WTC11 (cell line): ENCODE data around the gene NOP16. TPM values are rescaled to one million over a fixed set of nuclear protein-coding genes. Genes with fewer than 3 reads are reported as not detected.

Source experiments
- ATAC-seq: fragments of 200-7000 bp; cut with Tn5 transposase; 2 replicates; pipeline ENCODE4 v1.10.0; 2021; ENCODE audit warnings: mild to moderate bottlenecking, moderate library complexity
- CTCF ChIA-PET: fragments of 300-600 bp; sonication (Branson Sonifier 250); formaldehyde crosslinking; loops from one replicate; lab custom pipeline; 2021; ENCODE audit warnings: antibody characterized with exemption; lab: Charles Lee
- POLR2A ChIA-PET: fragments of 350-600 bp; sonication (Branson Sonifier 250); formaldehyde crosslinking; loops from one replicate; lab custom pipeline; 2021; ENCODE audit warnings: antibody characterized with exemption; lab: Charles Lee
- DNase-seq: peaks from one replicate; pipeline ENCODE4 v3.0.0; 2021; ENCODE audit warnings: low spot score
- H3K27ac Mint-ChIP-seq: 2 replicates; pipeline ENCODE4 v1.8.0; 2021; ENCODE audit warnings: mixed read lengths
- H3K27me3 Mint-ChIP-seq: 2 replicates; pipeline ENCODE4 v1.8.0; 2021; ENCODE audit warnings: low read depth, mild to moderate bottlenecking, moderate library complexity, mixed read lengths
- H3K36me3 Mint-ChIP-seq: 2 replicates; pipeline ENCODE4 v1.8.0; 2021; ENCODE audit warnings: mixed read lengths
- H3K4me1 Mint-ChIP-seq: 2 replicates; pipeline ENCODE4 v1.8.0; 2022; ENCODE audit warnings: mixed read lengths
- H3K4me3 Mint-ChIP-seq: 2 replicates; pipeline ENCODE4 v1.8.0; 2021; ENCODE audit warnings: mild to moderate bottlenecking, moderate library complexity, mixed read lengths
- H3K9me3 Mint-ChIP-seq: 2 replicates; pipeline ENCODE4 v1.8.0; 2021; ENCODE audit warnings: mixed read lengths
- AFF4 ChIP-seq: sonication (generic); formaldehyde crosslinking; IDR thresholded peaks from 2 replicates; pipeline ENCODE4 v1.8.1; 2023; ENCODE audit warnings: mild to moderate bottlenecking, missing genetic modification reagents, borderline replicate concordance
- E2F4 ChIP-seq: sonication (generic); formaldehyde crosslinking; IDR thresholded peaks from 2 replicates; pipeline ENCODE4 v1.8.1; 2022; ENCODE audit warnings: low read depth, mild to moderate bottlenecking, moderate library complexity, missing genetic modification reagents, borderline replicate concordance
- ERG ChIP-seq: fragments of 250-450 bp; sonication (Bioruptor Pico); IDR thresholded peaks from 2 replicates; pipeline ENCODE4 v1.8.0; 2021; ENCODE audit warnings: mild to moderate bottlenecking
- FOXJ3 ChIP-seq: sonication (generic); formaldehyde crosslinking; IDR thresholded peaks from 2 replicates; pipeline ENCODE4 v1.9.0; 2021; ENCODE audit warnings: missing genetic modification reagents, mild to moderate bottlenecking, borderline replicate concordance
- IRF1 ChIP-seq: sonication (generic); formaldehyde crosslinking; IDR thresholded peaks from 2 replicates; pipeline ENCODE4 v1.8.0; 2023; ENCODE audit warnings: missing genetic modification reagents
- JUN ChIP-seq: sonication (generic); formaldehyde crosslinking; IDR thresholded peaks from 2 replicates; pipeline ENCODE4 v1.8.0; 2023; ENCODE audit warnings: mild to moderate bottlenecking, missing genetic modification reagents
- NR1H2 ChIP-seq: sonication (generic); formaldehyde crosslinking; IDR thresholded peaks from 2 replicates; pipeline ENCODE4 v1.9.0; 2021; ENCODE audit warnings: mild to moderate bottlenecking, moderate library complexity, missing genetic modification reagents
- OVOL2 ChIP-seq: fragments of 250-450 bp; sonication (Bioruptor Pico); IDR thresholded peaks from 2 replicates; pipeline ENCODE4 v1.9.0; 2021; ENCODE audit warnings: mild to moderate bottlenecking, borderline replicate concordance
- RELA ChIP-seq: sonication (generic); formaldehyde crosslinking; IDR thresholded peaks from 2 replicates; pipeline ENCODE4 v1.8.1; 2022; ENCODE audit warnings: missing genetic modification reagents, mild to moderate bottlenecking, borderline replicate concordance
- SMAD3 ChIP-seq: sonication (generic); formaldehyde crosslinking; IDR thresholded peaks from 2 replicates; pipeline ENCODE4 v1.8.0; 2022; ENCODE audit warnings: missing genetic modification reagents, mild to moderate bottlenecking, borderline replicate concordance
- SP1 ChIP-seq: sonication (generic); formaldehyde crosslinking; conservative IDR thresholded peaks from 2 replicates; pipeline ENCODE4 v1.8.1; 2022; ENCODE audit warnings: missing genetic modification reagents
- TCF7 ChIP-seq: sonication (generic); formaldehyde crosslinking; IDR thresholded peaks from 2 replicates; pipeline ENCODE4 v1.8.0; 2022; ENCODE audit warnings: mild to moderate bottlenecking, low read depth, missing genetic modification reagents, moderate library complexity
- TEAD4 ChIP-seq: sonication (generic); formaldehyde crosslinking; IDR thresholded peaks from 2 replicates; pipeline ENCODE4 v1.8.0; 2022; ENCODE audit warnings: mild to moderate bottlenecking, missing genetic modification reagents
- TP53 ChIP-seq: sonication (generic); formaldehyde crosslinking; IDR thresholded peaks from 2 replicates; pipeline ENCODE4 v1.8.1; 2023; ENCODE audit warnings: mild to moderate bottlenecking, missing genetic modification reagents
- ZNF121 ChIP-seq: sonication (generic); formaldehyde crosslinking; IDR thresholded peaks from 2 replicates; pipeline ENCODE4 v1.8.0; 2023; ENCODE audit warnings: missing genetic modification reagents
- ZNF671 ChIP-seq: fragments of 250-450 bp; sonication (Bioruptor Pico); IDR thresholded peaks from 2 replicates; pipeline ENCODE4 v1.8.0; 2021; ENCODE audit warnings: mild to moderate bottlenecking
- total RNA-seq: library from RNA; stranded (reverse); gene quantifications from 3 replicates; pipeline ENCODE4 v1.2.3, GENCODE V29; 2021
- TF ChIP-seq, protein P1 (sequence below): sonication (generic); formaldehyde crosslinking; IDR thresholded peaks from 2 replicates; pipeline ENCODE4 v1.8.0; 2022; ENCODE audit warnings: missing genetic modification reagents
- TF ChIP-seq, protein P2 (sequence below): sonication (generic); formaldehyde crosslinking; IDR thresholded peaks from 2 replicates; pipeline ENCODE4 v1.8.1; 2023; ENCODE audit warnings: mild to moderate bottlenecking, missing genetic modification reagents, moderate library complexity
- TF ChIP-seq, protein P3 (sequence below): sonication (generic); formaldehyde crosslinking; IDR thresholded peaks from 2 replicates; pipeline ENCODE4 v1.8.1; 2022; ENCODE audit warnings: mild to moderate bottlenecking, missing genetic modification reagents, moderate library complexity, borderline replicate concordance

NOP16 gene
- total RNA-seq, 1 experiment from 2014 or later = 57.7 TPM

DNA sequence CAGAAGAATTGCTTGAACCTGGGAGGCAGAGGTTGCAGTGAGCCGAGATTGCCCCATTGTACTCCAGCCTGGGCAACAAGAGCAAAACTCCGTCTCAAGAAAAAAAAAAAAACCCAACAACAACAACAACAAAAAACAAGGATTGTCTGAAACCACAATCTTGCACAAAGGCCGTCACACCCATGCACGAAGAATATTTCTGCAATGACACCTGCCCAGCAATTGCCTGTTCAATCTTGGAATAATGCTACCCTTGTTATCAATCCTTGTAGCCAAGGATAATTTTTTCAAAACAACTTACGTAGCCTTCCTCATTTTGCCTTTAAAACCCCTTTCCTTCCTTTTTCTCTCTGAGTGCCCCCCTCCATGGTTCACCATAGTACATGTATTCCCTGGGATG is 31.7 kb upstream of the NOP16 start (continued):
- TF ChIP-seq TP53 (no peak), ZNF121 (CRISPR knock-in tag) (no peak), IRF1 (CRISPR knock-in tag) (no peak), TCF7 (no peak)

GRCh38 chr5:176418251-176418650 is 29.9 kb upstream of the NOP16 start:
- no peak for ATAC-seq
- ChIA-PET POLR2A (no interaction called here), CTCF (interaction anchor here (0.7 to 3.4 kb wide), 2 partner anchors 30 to 160 kb away, joined by 3 to 45 read pairs; partner anchors contain the start of gene FAF2)
- no peak for DNase-seq
- Mint-ChIP-seq H3K36me3 (peaks cover 23% of the 10 kb centered on the region), H3K4me3 (no peak overlapping the region), H3K27me3 (peaks cover 51% of the 10 kb centered on the region), H3K27ac (no peak overlapping the region), H3K9me3 (peaks cover 43% of the 10 kb centered on the region), H3K4me1 (peaks cover 6% of the 10 kb centered on the region; the same call in 1 of the 2 replicates)
- TF ChIP-seq FOXJ3 (CRISPR knock-in tag) (no peak), TEAD4 (no peak)
- TF ChIP-seq, protein P1, sequence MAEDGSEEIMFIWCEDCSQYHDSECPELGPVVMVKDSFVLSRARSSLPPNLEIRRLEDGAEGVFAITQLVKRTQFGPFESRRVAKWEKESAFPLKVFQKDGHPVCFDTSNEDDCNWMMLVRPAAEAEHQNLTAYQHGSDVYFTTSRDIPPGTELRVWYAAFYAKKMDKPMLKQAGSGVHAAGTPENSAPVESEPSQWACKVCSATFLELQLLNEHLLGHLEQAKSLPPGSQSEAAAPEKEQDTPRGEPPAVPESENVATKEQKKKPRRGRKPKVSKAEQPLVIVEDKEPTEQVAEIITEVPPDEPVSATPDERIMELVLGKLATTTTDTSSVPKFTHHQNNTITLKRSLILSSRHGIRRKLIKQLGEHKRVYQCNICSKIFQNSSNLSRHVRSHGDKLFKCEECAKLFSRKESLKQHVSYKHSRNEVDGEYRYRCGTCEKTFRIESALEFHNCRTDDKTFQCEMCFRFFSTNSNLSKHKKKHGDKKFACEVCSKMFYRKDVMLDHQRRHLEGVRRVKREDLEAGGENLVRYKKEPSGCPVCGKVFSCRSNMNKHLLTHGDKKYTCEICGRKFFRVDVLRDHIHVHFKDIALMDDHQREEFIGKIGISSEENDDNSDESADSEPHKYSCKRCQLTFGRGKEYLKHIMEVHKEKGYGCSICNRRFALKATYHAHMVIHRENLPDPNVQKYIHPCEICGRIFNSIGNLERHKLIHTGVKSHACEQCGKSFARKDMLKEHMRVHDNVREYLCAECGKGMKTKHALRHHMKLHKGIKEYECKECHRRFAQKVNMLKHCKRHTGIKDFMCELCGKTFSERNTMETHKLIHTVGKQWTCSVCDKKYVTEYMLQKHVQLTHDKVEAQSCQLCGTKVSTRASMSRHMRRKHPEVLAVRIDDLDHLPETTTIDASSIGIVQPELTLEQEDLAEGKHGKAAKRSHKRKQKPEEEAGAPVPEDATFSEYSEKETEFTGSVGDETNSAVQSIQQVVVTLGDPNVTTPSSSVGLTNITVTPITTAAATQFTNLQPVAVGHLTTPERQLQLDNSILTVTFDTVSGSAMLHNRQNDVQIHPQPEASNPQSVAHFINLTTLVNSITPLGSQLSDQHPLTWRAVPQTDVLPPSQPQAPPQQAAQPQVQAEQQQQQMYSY (CRISPR knock-in tag) = no peak

DNA sequence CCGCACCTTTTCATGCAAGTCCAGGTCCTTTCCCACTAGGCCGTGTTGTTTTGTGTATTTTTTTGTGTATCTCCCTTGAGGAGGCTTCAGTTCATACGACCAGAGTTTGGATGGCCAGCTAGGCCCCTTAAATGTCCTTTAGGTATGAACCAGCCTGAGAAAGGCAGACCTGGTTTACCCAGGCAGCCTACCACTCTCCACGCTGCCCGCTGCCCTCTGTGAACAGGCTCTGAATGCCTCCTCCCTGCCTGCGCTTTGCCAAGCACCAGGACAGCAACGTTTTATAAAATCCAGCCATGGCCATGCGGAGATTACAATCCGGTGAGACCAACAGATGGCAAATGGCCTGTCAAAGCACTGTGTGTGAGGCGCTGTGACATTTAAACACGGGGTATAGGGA is 28.6 kb upstream of the NOP16 start:
- Mint-ChIP-seq H3K4me1 (peaks cover 6% of the 10 kb centered on the region; the same call in 1 of the 2 replicates), H3K27me3 (peaks cover 45% of the 10 kb centered on the region), H3K36me3 (peaks cover 20% of the 10 kb centered on the region), H3K27ac (no peak overlapping the region), H3K4me3 (peak overlapping the region; percentile 51), H3K9me3 (peaks cover 30% of the 10 kb centered on the region)
- no peak for DNase-seq
- no peak for ATAC-seq
- POLR2A ChIA-PET = interaction anchor here (0.7 to 1.0 kb wide), 2 partner anchors 31 to 120 kb away, joined by 6 to 8 read pairs; partner anchors contain the start of genes FAF2 and RNF44
- CTCF ChIA-PET = interaction anchor here (0.6 to 3.4 kb wide), 15 partner anchors 11 to 687 kb away, joined by 3 to 45 read pairs (median 5); partner anchors contain the start of genes FAF2, HIGD2A and NOP16
- TF ChIP-seq E2F4 (CRISPR knock-in tag) (no peak), AFF4 (CRISPR knock-in tag) (no peak), JUN (no peak), SP1 (no peak), RELA (no peak), SMAD3 (CRISPR knock-in tag) (no peak), ERG (no peak), IRF1 (CRISPR knock-in tag) (no peak), ZNF671 (CRISPR knock-in tag) (no peak), OVOL2 (CRISPR knock-in tag) (no peak), FOXJ3 (CRISPR knock-in tag) (no peak), NR1H2 (CRISPR knock-in tag) (no peak)
- TF ChIP-seq, protein P2, sequence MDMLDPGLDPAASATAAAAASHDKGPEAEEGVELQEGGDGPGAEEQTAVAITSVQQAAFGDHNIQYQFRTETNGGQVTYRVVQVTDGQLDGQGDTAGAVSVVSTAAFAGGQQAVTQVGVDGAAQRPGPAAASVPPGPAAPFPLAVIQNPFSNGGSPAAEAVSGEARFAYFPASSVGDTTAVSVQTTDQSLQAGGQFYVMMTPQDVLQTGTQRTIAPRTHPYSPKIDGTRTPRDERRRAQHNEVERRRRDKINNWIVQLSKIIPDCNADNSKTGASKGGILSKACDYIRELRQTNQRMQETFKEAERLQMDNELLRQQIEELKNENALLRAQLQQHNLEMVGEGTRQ = no peak
- TF ChIP-seq, protein P3, sequence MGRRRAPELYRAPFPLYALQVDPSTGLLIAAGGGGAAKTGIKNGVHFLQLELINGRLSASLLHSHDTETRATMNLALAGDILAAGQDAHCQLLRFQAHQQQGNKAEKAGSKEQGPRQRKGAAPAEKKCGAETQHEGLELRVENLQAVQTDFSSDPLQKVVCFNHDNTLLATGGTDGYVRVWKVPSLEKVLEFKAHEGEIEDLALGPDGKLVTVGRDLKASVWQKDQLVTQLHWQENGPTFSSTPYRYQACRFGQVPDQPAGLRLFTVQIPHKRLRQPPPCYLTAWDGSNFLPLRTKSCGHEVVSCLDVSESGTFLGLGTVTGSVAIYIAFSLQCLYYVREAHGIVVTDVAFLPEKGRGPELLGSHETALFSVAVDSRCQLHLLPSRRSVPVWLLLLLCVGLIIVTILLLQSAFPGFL (CRISPR knock-in tag) = no peak
